ENCODE measurements around the gene TRMT61A.

The TRMT61A gene

GRCh38 chr14:103561381-103562178, 32.6 kb downstream of the TRMT61A start:
- no peaks in the 10 kb centered on the region; the same call in 1 of the 2 replicates for H3K36me3 ChIP-seq (ENCODE audit: insufficient read depth, low read length)
- no peaks in the 10 kb centered on the region for H3K9me3 ChIP-seq (ENCODE audit: control insufficient read depth, insufficient read depth, low read length)
- peak overlapping the region; percentile 98 for H3K9ac ChIP-seq (ENCODE audit: low read depth, low read length)
- no peaks in the 10 kb centered on the region; the same call in 1 of the 2 replicates for H3K4me1 ChIP-seq (ENCODE audit: insufficient read depth, low read length)

DNA sequence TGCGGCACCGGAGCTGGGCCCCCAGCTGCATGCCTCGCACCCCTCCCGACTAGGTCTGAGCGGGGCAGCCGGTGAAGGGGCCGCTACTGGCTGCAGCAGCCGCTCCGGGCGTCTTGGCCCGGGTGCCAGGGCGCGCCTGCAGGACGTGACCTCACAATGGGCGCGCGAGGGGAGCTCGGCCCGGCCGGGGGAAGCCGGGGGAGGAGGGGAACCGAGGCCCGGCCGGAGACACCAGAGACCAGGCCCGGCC, 33.1 kb downstream of the TRMT61A start:
- H3K4me1 ChIP-seq (ENCODE audit: insufficient read depth, low read length): no peaks in the 10 kb centered on the region; the same call in 1 of the 2 replicates
- H3K9ac ChIP-seq (ENCODE audit: low read depth, low read length): peak overlapping the region; percentile 98
- H3K36me3 ChIP-seq (ENCODE audit: insufficient read depth, low read length): no peaks in the 10 kb centered on the region; the same call in 1 of the 2 replicates
- no peaks in the 10 kb centered on the region for H3K9me3 ChIP-seq (ENCODE audit: control insufficient read depth, insufficient read depth, low read length)

DNA sequence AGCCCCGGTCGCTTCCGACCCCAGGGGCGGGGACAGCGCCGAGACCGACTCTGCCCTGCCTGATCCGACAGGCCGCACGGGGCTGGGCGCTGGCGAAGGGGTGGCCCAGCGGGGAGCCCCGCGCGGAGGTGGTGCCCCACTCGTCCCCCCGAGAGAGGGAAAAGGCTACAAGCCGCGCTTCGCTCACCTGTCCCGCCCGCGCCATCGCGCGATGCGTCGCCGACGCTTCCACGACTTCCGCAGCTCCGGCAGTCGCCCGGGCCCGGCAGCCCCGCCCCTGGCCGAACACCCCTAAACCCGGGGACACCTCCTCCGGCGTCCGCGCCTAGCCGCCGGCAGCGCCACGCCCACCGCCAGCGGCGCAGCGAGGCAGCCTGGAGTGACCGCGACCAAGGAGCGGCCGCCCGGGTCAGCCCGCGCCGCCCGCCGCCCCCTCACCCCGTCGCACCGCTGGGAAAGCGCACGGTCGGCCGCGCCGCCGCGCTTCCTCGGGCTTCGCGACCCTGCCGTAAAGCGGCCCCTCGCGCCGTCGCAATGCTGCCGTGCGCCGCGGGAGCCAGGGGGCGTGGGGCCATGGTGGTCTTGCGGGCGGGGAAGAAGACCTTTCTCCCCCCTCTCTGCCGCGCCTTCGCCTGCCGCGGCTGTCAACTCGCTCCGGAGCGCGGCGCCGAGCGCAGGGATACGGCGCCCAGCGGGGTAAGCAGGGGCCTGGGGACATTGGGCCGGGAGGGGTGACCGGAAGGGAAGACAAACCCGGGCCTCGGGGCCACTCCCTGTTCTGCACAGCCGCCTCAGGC, 33.6 kb downstream of the TRMT61A start, which contains the start of the genes BAG5 and COA8:
Gene BAG5, minus strand, starts transcription at position 229 of the 797 bp plus-strand sequence. CDS start 1,493 bp downstream, outside the sequence.
Gene COA8, plus strand, starts transcription at position 532 of the 797 bp plus-strand sequence. Its CDS starts 42 bp downstream, at position 574.
- H3K4me1 ChIP-seq (ENCODE audit: insufficient read depth, low read length): no peaks in the 10 kb centered on the region; the same call in 1 of the 2 replicates
- no peaks in the 10 kb centered on the region for H3K9me3 ChIP-seq (ENCODE audit: control insufficient read depth, insufficient read depth, low read length)

DNA sequence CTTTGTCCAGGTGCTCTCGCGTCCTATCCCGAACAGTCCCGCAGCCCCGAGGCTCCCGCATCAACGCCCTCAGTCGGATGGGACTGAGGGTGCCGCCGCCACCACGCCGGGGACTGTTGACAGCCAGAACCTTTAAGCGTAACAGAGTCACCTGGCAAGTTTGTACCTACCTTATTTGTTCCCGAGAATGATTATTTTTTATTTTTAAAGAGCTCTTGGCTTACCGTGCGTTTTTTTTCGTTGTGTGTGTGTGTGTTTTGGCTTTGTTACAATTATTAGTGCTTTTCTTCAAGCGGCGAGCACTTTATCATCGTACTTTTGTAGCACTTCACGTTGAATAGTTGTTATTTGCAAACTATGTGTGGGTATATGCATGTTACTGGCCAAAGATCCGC, 34.2 kb downstream of the TRMT61A start:
- Histone ChIP-seq H3K9ac (ENCODE audit: low read depth, low read length) (peak overlapping the region; percentile 98), H3K4me1 (ENCODE audit: insufficient read depth, low read length) (no peaks in the 10 kb centered on the region; the same call in 1 of the 2 replicates), H3K36me3 (ENCODE audit: insufficient read depth, low read length) (no peaks in the 10 kb centered on the region; the same call in 1 of the 2 replicates), H3K9me3 (ENCODE audit: control insufficient read depth, insufficient read depth, low read length) (no peaks in the 10 kb centered on the region)

More for the DNA sequence above, 33.6 kb downstream of the TRMT61A start, which contains the start of the genes BAG5 and COA8:
- no peaks in the 10 kb centered on the region; the same call in 1 of the 2 replicates for H3K36me3 ChIP-seq (ENCODE audit: insufficient read depth, low read length)
- H3K9ac ChIP-seq (ENCODE audit: low read depth, low read length): peak within 1 kb of the TSS; percentile 98

GRCh38 chr14:103563844-103564505, 35.0 kb downstream of the TRMT61A start:
- no peaks in the 10 kb centered on the region; the same call in 1 of the 2 replicates for H3K36me3 ChIP-seq (ENCODE audit: insufficient read depth, low read length)
- H3K9me3 ChIP-seq (ENCODE audit: control insufficient read depth, insufficient read depth, low read length): no peaks in the 10 kb centered on the region
- H3K9ac ChIP-seq (ENCODE audit: low read depth, low read length): peak overlapping the region; percentile 98
- H3K4me1 ChIP-seq (ENCODE audit: insufficient read depth, low read length): peaks cover 3% of the 10 kb centered on the region

- Histone ChIP-seq H3K4me1 (ENCODE audit: insufficient read depth, low read length) (peaks cover 13% of the 10 kb centered on the region), H3K9ac (ENCODE audit: low read depth, low read length) (peak overlapping the region; percentile 10; the same call in 1 of the 2 replicates), H3K36me3 (ENCODE audit: insufficient read depth, low read length) (no peaks in the 10 kb centered on the region), H3K9me3 (ENCODE audit: control insufficient read depth, insufficient read depth, low read length) (no peaks in the 10 kb centered on the region)
Observed at GRCh38 chr14:103568952-103569351, 40.0 kb downstream of the TRMT61A start.

GRCh38 chr14:103569408-103569807, 40.4 kb downstream of the TRMT61A start:
- no peaks in the 10 kb centered on the region for H3K9me3 ChIP-seq (ENCODE audit: control insufficient read depth, insufficient read depth, low read length)
- H3K9ac ChIP-seq (ENCODE audit: low read depth, low read length): peak overlapping the region; percentile 10; the same call in 1 of the 2 replicates
- H3K4me1 ChIP-seq (ENCODE audit: insufficient read depth, low read length): peaks cover 13% of the 10 kb centered on the region
- H3K36me3 ChIP-seq (ENCODE audit: insufficient read depth, low read length): peaks cover 1% of the 10 kb centered on the region; the same call in 1 of the 2 replicates

GRCh38 chr14:103574104-103574503, 45.1 kb downstream of the TRMT61A start:
- peaks cover 10% of the 10 kb centered on the region; the same call in 1 of the 2 replicates for H3K36me3 ChIP-seq (ENCODE audit: insufficient read depth, low read length)

DNA sequence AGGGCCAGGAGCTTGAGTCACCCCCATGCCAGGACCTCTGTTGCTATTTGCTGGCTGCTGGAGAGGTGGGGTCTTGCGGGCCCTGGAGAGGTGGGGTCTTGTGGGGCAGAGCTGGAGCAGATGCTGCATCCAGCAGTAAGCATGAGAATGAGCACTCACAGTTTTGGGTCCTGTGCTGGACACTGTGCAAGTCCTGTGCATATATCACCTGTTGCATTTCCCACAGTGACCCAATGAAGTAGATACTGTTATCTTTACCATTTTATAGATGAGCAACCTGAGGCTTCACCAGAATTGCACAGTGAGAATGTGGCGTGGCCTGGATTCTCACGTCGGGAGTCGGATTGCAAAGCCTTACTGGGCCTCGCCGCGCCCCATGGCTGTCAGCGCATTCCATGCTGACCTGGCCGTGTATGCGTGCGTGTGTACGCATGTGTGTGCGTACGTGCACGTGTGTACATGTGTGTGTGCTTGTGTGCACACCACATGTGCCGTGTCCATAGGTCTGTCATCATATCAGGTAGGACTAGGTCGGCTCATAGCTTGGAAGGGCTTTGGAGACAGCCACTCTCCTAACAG, 45.8 kb downstream of the TRMT61A start:
- no peak overlapping the region for H3K9ac ChIP-seq (ENCODE audit: low read depth, low read length)

More at GRCh38 chr14:103574104-103574503, 45.1 kb downstream of the TRMT61A start:
- no peaks in the 10 kb centered on the region for H3K9me3 ChIP-seq (ENCODE audit: control insufficient read depth, insufficient read depth, low read length)
- no peak overlapping the region for H3K9ac ChIP-seq (ENCODE audit: low read depth, low read length)
- peaks cover 9% of the 10 kb centered on the region for H3K4me1 ChIP-seq (ENCODE audit: insufficient read depth, low read length)

GRCh38 chr14:103576371-103577024, 47.5 kb downstream of the TRMT61A start:
- Histone ChIP-seq H3K9me3 (ENCODE audit: control insufficient read depth, insufficient read depth, low read length) (no peaks in the 10 kb centered on the region), H3K4me1 (ENCODE audit: insufficient read depth, low read length) (peaks cover under 1% of the 10 kb centered on the region; the same call in 1 of the 2 replicates), H3K9ac (ENCODE audit: low read depth, low read length) (no peak overlapping the region), H3K36me3 (ENCODE audit: insufficient read depth, low read length) (peaks cover 10% of the 10 kb centered on the region; the same call in 1 of the 2 replicates)

More for the DNA sequence above, 45.8 kb downstream of the TRMT61A start:
- H3K9me3 ChIP-seq (ENCODE audit: control insufficient read depth, insufficient read depth, low read length): no peaks in the 10 kb centered on the region
- H3K4me1 ChIP-seq (ENCODE audit: insufficient read depth, low read length): peaks cover 4% of the 10 kb centered on the region; the same call in 1 of the 2 replicates
- H3K36me3 ChIP-seq (ENCODE audit: insufficient read depth, low read length): peaks cover 10% of the 10 kb centered on the region; the same call in 1 of the 2 replicates

GRCh38 chr14:103578401-103579075, 49.5 kb downstream of the TRMT61A start:
- Histone ChIP-seq H3K36me3 (ENCODE audit: insufficient read depth, low read length) (peaks cover 10% of the 10 kb centered on the region; the same call in 1 of the 2 replicates), H3K4me1 (ENCODE audit: insufficient read depth, low read length) (no peaks in the 10 kb centered on the region), H3K9me3 (ENCODE audit: control insufficient read depth, insufficient read depth, low read length) (no peaks in the 10 kb centered on the region), H3K9ac (ENCODE audit: low read depth, low read length) (no peak overlapping the region)

GRCh38 chr14:103581206-103581605, 52.2 kb downstream of the TRMT61A start:
- Histone ChIP-seq H3K36me3 (ENCODE audit: insufficient read depth, low read length) (peaks cover 6% of the 10 kb centered on the region; the same call in 1 of the 2 replicates), H3K9ac (ENCODE audit: low read depth, low read length) (no peak overlapping the region), H3K4me1 (ENCODE audit: insufficient read depth, low read length) (no peaks in the 10 kb centered on the region), H3K9me3 (ENCODE audit: control insufficient read depth, insufficient read depth, low read length) (no peaks in the 10 kb centered on the region)
